Uterus (tissue), 2 donors: ENCODE results near the gene ATP8A2.

ENCODE experiments used
- POLR2A ChIP-seq, 2 donors: fragments of 450-650 bp; IDR thresholded peaks; one replicate each; pipeline ENCODE4 v1.6.1; 2016; ENCODE audit warnings: antibody characterized with exemption in 2 of 2, mild to moderate bottlenecking in 1 of 2, moderate library complexity in 1 of 2
- TF ChIP-seq, protein P1 (sequence below), 4 experiments: fragments of 200-600 bp in 2 of 4; fragments of 450-650 bp in 2 of 4; sonication (generic) in 2 of 4; IDR thresholded peaks; one replicate each; pipeline ENCODE4 v1.5.1; 2016 to 2019; ENCODE audit warnings: antibody characterized with exemption in 4 of 4, mild to moderate bottlenecking in 2 of 4, moderate library complexity in 1 of 4

- TF ChIP-seq, protein P1, sequence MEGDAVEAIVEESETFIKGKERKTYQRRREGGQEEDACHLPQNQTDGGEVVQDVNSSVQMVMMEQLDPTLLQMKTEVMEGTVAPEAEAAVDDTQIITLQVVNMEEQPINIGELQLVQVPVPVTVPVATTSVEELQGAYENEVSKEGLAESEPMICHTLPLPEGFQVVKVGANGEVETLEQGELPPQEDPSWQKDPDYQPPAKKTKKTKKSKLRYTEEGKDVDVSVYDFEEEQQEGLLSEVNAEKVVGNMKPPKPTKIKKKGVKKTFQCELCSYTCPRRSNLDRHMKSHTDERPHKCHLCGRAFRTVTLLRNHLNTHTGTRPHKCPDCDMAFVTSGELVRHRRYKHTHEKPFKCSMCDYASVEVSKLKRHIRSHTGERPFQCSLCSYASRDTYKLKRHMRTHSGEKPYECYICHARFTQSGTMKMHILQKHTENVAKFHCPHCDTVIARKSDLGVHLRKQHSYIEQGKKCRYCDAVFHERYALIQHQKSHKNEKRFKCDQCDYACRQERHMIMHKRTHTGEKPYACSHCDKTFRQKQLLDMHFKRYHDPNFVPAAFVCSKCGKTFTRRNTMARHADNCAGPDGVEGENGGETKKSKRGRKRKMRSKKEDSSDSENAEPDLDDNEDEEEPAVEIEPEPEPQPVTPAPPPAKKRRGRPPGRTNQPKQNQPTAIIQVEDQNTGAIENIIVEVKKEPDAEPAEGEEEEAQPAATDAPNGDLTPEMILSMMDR (IDR thresholded peaks at IDR 0.05) = no peak
- TF ChIP-seq POLR2A (IDR thresholded peaks at IDR 0.05) = no peak
These were observed 431.9 kb downstream of the ATP8A2 start for GRCh38 chr13:25803641-25804040.
